Common myeloid progenitor, CD34-positive (primary cell): ENCODE results near the gene TOP1.

ENCODE experiments used
- CTCF ChIA-PET: fragments of 350-600 bp; sonication (Branson Sonifier 250); formaldehyde crosslinking; loops from one replicate; lab custom pipeline; 2021; ENCODE audit warnings: antibody characterized with exemption; lab: Charles Lee
- POLR2A ChIA-PET: fragments of 350-600 bp; sonication (Branson Sonifier 250); formaldehyde crosslinking; loops from one replicate; lab custom pipeline; 2021; ENCODE audit warnings: antibody characterized with exemption; lab: Charles Lee
- DNase-seq, 3 donors: peaks; one replicate each; pipeline versions ENCODE4 v3.0.0 to v3.0.0-alpha.2; 2013
- H3K27ac ChIP-seq, 2 experiments: 1 replicate in 1 of 2; 2 replicates in 1 of 2; pipeline ENCODE4 v1.7.0; 2013; ENCODE audit warnings: inconsistent platforms in 2 of 2, low read length in 2 of 2, mild to moderate bottlenecking in 2 of 2, low read depth in 1 of 2, moderate library complexity in 1 of 2; ENCODE audit not compliant: severe bottlenecking in 2 of 2, insufficient read depth in 1 of 2, poor library complexity in 1 of 2
- H3K27me3 ChIP-seq, 5 experiments: replicated peaks in 2 of 5; 1 replicate in 3 of 5; 2 replicates in 2 of 5; pipeline versions ENCODE4 v1.6.1 to v1.7.0; 2013; ENCODE audit warnings: low read length in 4 of 5, mild to moderate bottlenecking in 2 of 5, moderate library complexity in 2 of 5, inconsistent platforms in 1 of 5; ENCODE audit not compliant: insufficient read depth in 5 of 5, control insufficient read depth in 4 of 5
- H3K36me3 ChIP-seq, 4 experiments: 1 replicate in 2 of 4; 2 replicates in 2 of 4; pipeline versions ENCODE4 v1.6.1 to v1.7.0; 2013; ENCODE audit warnings: low read length in 3 of 4, control low read depth in 1 of 4, mild to moderate bottlenecking in 1 of 4; ENCODE audit not compliant: control insufficient read depth in 4 of 4, insufficient read depth in 4 of 4
- H3K4me1 ChIP-seq, 4 experiments: 1 replicate in 3 of 4; 2 replicates in 1 of 4; pipeline versions ENCODE4 v1.6.1 to v1.7.1; 2013; ENCODE audit warnings: low read length in 3 of 4, mild to moderate bottlenecking in 3 of 4, control low read depth in 1 of 4, inconsistent platforms in 1 of 4, moderate library complexity in 1 of 4; ENCODE audit not compliant: control insufficient read depth in 4 of 4, insufficient read depth in 4 of 4; ENCODE audit errors: control extremely low read depth in 1 of 4
- H3K4me3 ChIP-seq, 7 experiments: 1 replicate in 4 of 7; 2 replicates in 3 of 7; pipeline versions ENCODE4 v1.5.1 to v1.7.0; 2013; ENCODE audit warnings: mild to moderate bottlenecking in 7 of 7, low read length in 6 of 7, moderate library complexity in 6 of 7, inconsistent platforms in 2 of 7, low read depth in 2 of 7, control low read depth in 1 of 7; ENCODE audit not compliant: insufficient read depth in 4 of 7, control insufficient read depth in 1 of 7; ENCODE audit errors: extremely low read depth in 1 of 7
- H3K9me3 ChIP-seq, 5 experiments: 1 replicate in 4 of 5; 2 replicates in 1 of 5; pipeline versions ENCODE4 v1.6.1 to v1.7.1; 2013; ENCODE audit warnings: low read length in 4 of 5, mild to moderate bottlenecking in 2 of 5, inconsistent platforms in 1 of 5, low read depth in 1 of 5, moderate library complexity in 1 of 5; ENCODE audit not compliant: control insufficient read depth in 4 of 5, insufficient read depth in 2 of 5; ENCODE audit errors: control extremely low read depth in 1 of 5
- WGBS: methylation state at CpG from one replicate; pipeline ENCODE4 v1.1.5; 2013; ENCODE audit not compliant: insufficient coverage; 5-methylcytosine and 5-hydroxymethylcytosine counted together

TOP1 gene

GRCh38 chr20:41091927-41092326, 63.3 kb downstream of the TOP1 start:
- no peaks in the 10 kb centered on the region for H3K27me3 ChIP-seq
- peaks cover 10 to 16% (median 12%) of the 10 kb centered on the region in 4 experiments for H3K4me1 ChIP-seq
- H3K9me3 ChIP-seq: no peaks in the 10 kb centered on the region
- no peak overlapping the region for H3K27ac ChIP-seq
- POLR2A ChIA-PET: no interaction called here
- DNase-seq: no peak
- no peak overlapping the region for H3K4me3 ChIP-seq
- CTCF ChIA-PET: interaction anchor here (0.9 to 12.2 kb wide), 6 partner anchors 9 to 126 kb away, joined by 3 to 165 read pairs (median 6); no protein-coding TSS in a partner anchor
- peaks cover 11 to 53% (median 35%) of the 10 kb centered on the region in 4 experiments for H3K36me3 ChIP-seq
- 96% methylated on average over 4 of the region's 4 CpGs for WGBS

- H3K9me3 ChIP-seq: no peaks in the 10 kb centered on the region
- ChIA-PET CTCF (interaction anchor here (0.6 to 12.2 kb wide), 22 partner anchors 7 to 350 kb away, joined by 3 to 165 read pairs (median 4); no protein-coding TSS in a partner anchor), POLR2A (no interaction called here)
- no peaks in the 10 kb centered on the region for H3K27me3 ChIP-seq
- no peak overlapping the region for H3K27ac ChIP-seq
- no peak for DNase-seq
- H3K4me3 ChIP-seq: no peak overlapping the region
- WGBS: 100% methylated on average over 2 of the region's 2 CpGs
- peaks cover 18 to 69% (median 45%) of the 10 kb centered on the region in 4 experiments for H3K36me3 ChIP-seq
- no peaks in the 10 kb centered on the region for H3K4me1 ChIP-seq
Observed at GRCh38 chr20:41094353-41095055, 65.9 kb downstream of the TOP1 start.

DNA sequence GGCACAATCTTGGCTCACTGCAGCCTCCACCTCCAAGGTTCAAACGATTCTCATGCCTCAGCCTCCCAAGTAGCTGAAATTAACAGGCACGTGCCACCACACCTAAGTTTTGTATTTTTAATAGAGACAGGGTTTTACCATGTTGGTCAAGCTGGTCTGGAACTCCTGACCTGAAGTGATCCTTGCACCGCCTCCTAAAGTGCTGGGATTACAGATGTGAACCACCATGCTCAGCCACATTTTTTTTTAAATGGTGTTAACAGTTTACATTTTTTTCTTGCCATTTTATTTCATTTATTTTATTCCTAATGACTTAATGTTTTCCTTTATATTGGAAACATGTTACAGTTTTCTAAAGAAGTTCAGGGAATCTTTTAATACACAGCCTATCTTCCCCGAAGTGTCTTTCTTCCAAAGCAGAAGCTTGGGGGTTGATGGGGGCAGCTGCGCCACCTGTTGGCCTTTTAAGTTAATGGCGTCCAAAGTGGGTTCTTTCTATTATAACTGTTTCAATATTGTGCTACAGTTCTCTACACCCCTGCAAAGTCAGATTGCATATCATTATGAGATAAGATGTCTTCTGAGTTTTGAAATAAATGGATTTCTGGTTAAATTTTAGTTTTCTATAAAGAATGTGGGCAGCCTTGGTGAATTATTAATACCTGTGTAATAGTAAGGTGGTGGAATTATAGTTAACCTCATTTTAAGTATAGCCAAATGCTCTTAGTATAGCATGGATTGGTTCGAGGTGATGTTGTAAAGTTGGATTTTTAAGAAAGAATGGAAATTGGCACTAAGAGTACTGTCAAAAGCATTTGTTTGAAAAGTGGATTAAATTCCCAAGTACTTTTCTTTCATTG, 66.7 kb downstream of the TOP1 start:
- Histone ChIP-seq H3K4me1 (no peaks in the 10 kb centered on the region), H3K36me3 (peaks cover 17 to 77% (median 49%) of the 10 kb centered on the region in 4 experiments), H3K27ac (no peak overlapping the region), H3K4me3 (no peak overlapping the region), H3K9me3 (no peaks in the 10 kb centered on the region), H3K27me3 (no peaks in the 10 kb centered on the region)
- 93% methylated on average over 3 of the region's 7 CpGs for WGBS
- CTCF ChIA-PET: interaction anchor here (0.6 to 12.2 kb wide), 21 partner anchors 8 to 350 kb away, joined by 3 to 165 read pairs (median 4); no protein-coding TSS in a partner anchor
- peak; percentile 62 to 79 (median 74) for DNase-seq
- POLR2A ChIA-PET: no interaction called here

DNA sequence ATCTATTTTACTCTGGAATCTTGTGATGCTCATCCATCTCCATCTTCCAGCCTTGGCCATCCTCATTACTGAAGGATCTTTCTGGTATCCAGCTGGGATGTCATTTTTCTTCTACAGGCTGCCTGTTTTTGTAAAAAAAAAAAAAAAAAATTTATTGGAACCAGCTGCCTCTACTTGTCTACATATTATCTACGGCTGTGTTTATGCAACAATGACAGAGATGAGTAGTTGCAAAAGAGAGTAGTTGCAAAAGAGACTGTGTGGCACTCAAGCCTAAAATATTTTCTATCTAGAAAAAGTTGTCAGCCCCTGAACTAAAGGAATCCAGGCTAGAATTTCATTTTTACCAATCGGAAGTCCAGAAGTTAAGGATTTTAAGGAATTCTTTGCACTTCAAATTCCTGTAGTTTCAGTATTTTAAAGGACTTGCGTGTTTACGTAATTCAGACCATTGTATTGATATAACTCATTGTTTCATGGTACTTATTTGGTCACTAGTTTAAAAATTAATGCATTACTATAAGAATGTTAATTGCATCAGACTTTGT, 70.2 kb downstream of the TOP1 start:
- Histone ChIP-seq H3K4me1 (no peaks in the 10 kb centered on the region), H3K9me3 (no peaks in the 10 kb centered on the region), H3K27me3 (no peaks in the 10 kb centered on the region), H3K4me3 (no peak overlapping the region), H3K36me3 (peaks cover 27 to 87% (median 63%) of the 10 kb centered on the region in 4 experiments), H3K27ac (no peak overlapping the region)
- ChIA-PET POLR2A (interaction anchor here (0.6 kb wide), 1 partner anchor 1759 kb away, joined by 3 read pairs; no protein-coding TSS in a partner anchor), CTCF (interaction anchor here (0.6 to 12.2 kb wide), 5 partner anchors 12 to 133 kb away, joined by 3 to 165 read pairs (median 5); no protein-coding TSS in a partner anchor)
- WGBS: 100% methylated on average over 1 of the region's 4 CpGs
- DNase-seq: no peak

- no peaks in the 10 kb centered on the region for H3K9me3 ChIP-seq
- 98% methylated on average over 7 of the region's 9 CpGs for WGBS
- DNase-seq: no peak
- peaks cover 29 to 85% (median 68%) of the 10 kb centered on the region in 4 experiments for H3K36me3 ChIP-seq
- no peaks in the 10 kb centered on the region for H3K27me3 ChIP-seq
- H3K4me3 ChIP-seq: no peak overlapping the region
- H3K4me1 ChIP-seq: no peaks in the 10 kb centered on the region
- ChIA-PET POLR2A (no interaction called here), CTCF (interaction anchor here (1.2 to 12.2 kb wide), 4 partner anchors 12 to 134 kb away, joined by 3 to 165 read pairs (median 4); no protein-coding TSS in a partner anchor)
- no peak overlapping the region for H3K27ac ChIP-seq
Observed at GRCh38 chr20:41100001-41100480, 71.4 kb downstream of the TOP1 start.

GRCh38 chr20:41101660-41102059, 73.0 kb downstream of the TOP1 start:
- CTCF ChIA-PET: interaction anchor here (0.7 to 1.3 kb wide), 6 partner anchors 11 to 137 kb away, joined by 3 read pairs; no protein-coding TSS in a partner anchor
- peaks cover 27 to 82% (median 64%) of the 10 kb centered on the region in 4 experiments for H3K36me3 ChIP-seq

More at GRCh38 chr20:41101660-41102059, 73.0 kb downstream of the TOP1 start:
- no peak for DNase-seq
- Histone ChIP-seq H3K4me1 (no peaks in the 10 kb centered on the region), H3K27ac (no peak overlapping the region), H3K27me3 (no peaks in the 10 kb centered on the region), H3K9me3 (no peaks in the 10 kb centered on the region), H3K4me3 (no peak overlapping the region)
- no CpG with 5 or more reads among the region's 2 CpGs for WGBS
- POLR2A ChIA-PET: no interaction called here
